IMR-90 (cell line): ENCODE data around the gene NEK6. TPM values are rescaled to one million over a fixed set of nuclear protein-coding genes. Genes with fewer than 3 reads are reported as not detected.
A peak's percentile ranks its signal among the peaks of the same experiment; 100 is the strongest.

ENCODE experiments used
- ATAC-seq: fragments of 200-7000 bp; cut with Tn5 transposase; 2 replicates; pipeline ENCODE4 v1.9.1; 2020; ENCODE audit warnings: low read depth, mild to moderate bottlenecking, moderate library complexity
- BruUV-seq: library from RNA; stranded (reverse); fragments of 400-500 nt; replicated peaks from 2 replicates; lab custom pipeline; 2021; lab: Mats Ljungman, UMichigan
- CTCF ChIA-PET: fragments of 300-600 bp; formaldehyde crosslinking; extraction: SDS; loops from one replicate; lab custom pipeline; 2021; ENCODE audit warnings: antibody characterized with exemption; lab: Yijun Ruan, JAX
- POLR2A ChIA-PET: fragments of 300-600 bp; sonication (Branson Sonifier 250); formaldehyde crosslinking; loops from one replicate; lab custom pipeline; 2022; ENCODE audit warnings: antibody characterized with exemption; ENCODE audit not compliant: unreplicated experiment; lab: Charles Lee
- DNase-seq: peaks from one replicate; pipeline ENCODE4 v3.0.0; 2013
- H2AFZ ChIP-seq: replicated peaks from 2 replicates; pipeline ENCODE3; 2013; ENCODE audit warnings: low read length, mild to moderate bottlenecking; ENCODE audit not compliant: poor library complexity
- H2AK5ac ChIP-seq: 2 replicates; pipeline ENCODE4 v1.6.1; 2013; ENCODE audit warnings: low read depth, low read length, inconsistent platforms
- H2AK9ac ChIP-seq: replicated peaks from 2 replicates; pipeline ENCODE3; 2013; ENCODE audit warnings: mild to moderate bottlenecking, low read depth, low read length, moderate library complexity; ENCODE audit not compliant: poor library complexity
- H2BK120ac ChIP-seq: 2 replicates; pipeline ENCODE4 v1.6.1; 2013; ENCODE audit warnings: low read depth, low read length, inconsistent platforms
- H2BK15ac ChIP-seq: 3 replicates; pipeline ENCODE4 v1.6.1; 2013; ENCODE audit warnings: low read depth, low read length, inconsistent platforms
- H2BK20ac ChIP-seq: 2 replicates; pipeline ENCODE4 v1.6.1; 2013; ENCODE audit warnings: low read depth, mild to moderate bottlenecking, inconsistent platforms, low read length, moderate library complexity
- H2BK5ac ChIP-seq: 2 replicates; pipeline ENCODE4 v1.6.1; 2013; ENCODE audit warnings: mild to moderate bottlenecking, low read depth, low read length, inconsistent platforms; ENCODE audit not compliant: poor library complexity, severe bottlenecking
- H3K14ac ChIP-seq: replicated peaks from 2 replicates; pipeline ENCODE4 v1.6.1; 2013; ENCODE audit warnings: low read depth, low read length, inconsistent platforms
- H3K18ac ChIP-seq: 2 replicates; pipeline ENCODE4 v1.6.1; 2013; ENCODE audit warnings: low read depth, low read length, control low read depth
- H3K23ac ChIP-seq: 2 replicates; pipeline ENCODE4 v1.6.1; 2013; ENCODE audit warnings: low read depth, low read length, inconsistent platforms
- H3K27ac ChIP-seq: 2 replicates; pipeline ENCODE4 v1.5.1; 2013; ENCODE audit warnings: mild to moderate bottlenecking, control low read depth, low read length; ENCODE audit not compliant: insufficient read depth
- H3K27me3 ChIP-seq: 2 replicates; pipeline ENCODE4 v1.6.1; 2013; ENCODE audit warnings: low read length; ENCODE audit not compliant: control insufficient read depth, insufficient read depth
- H3K36me3 ChIP-seq: 2 replicates; pipeline ENCODE4 v1.6.1; 2013; ENCODE audit warnings: low read length, mixed read lengths; ENCODE audit not compliant: control insufficient read depth, insufficient read depth
- H3K4ac ChIP-seq: 2 replicates; pipeline ENCODE4 v1.6.1; 2013; ENCODE audit warnings: low read depth, low read length, inconsistent platforms
- H3K4me1 ChIP-seq: 2 replicates; pipeline ENCODE4 v1.6.1; 2013; ENCODE audit warnings: low read length, mixed read lengths; ENCODE audit not compliant: control insufficient read depth, insufficient read depth
- H3K4me2 ChIP-seq: 2 replicates; pipeline ENCODE4 v1.6.1; 2013; ENCODE audit warnings: low read depth, mild to moderate bottlenecking, control low read depth, low read length, moderate library complexity
- H3K4me3 ChIP-seq: 2 replicates; pipeline ENCODE4 v1.5.1; 2013; ENCODE audit warnings: low read depth, mild to moderate bottlenecking, control low read depth, low read length, moderate library complexity; ENCODE audit not compliant: insufficient read depth
- H3K56ac ChIP-seq: 2 replicates; pipeline ENCODE4 v1.6.1; 2013; ENCODE audit warnings: low read length, inconsistent platforms; ENCODE audit not compliant: insufficient read depth; ENCODE audit errors: extremely low read depth
- H3K79me1 ChIP-seq, 2 experiments: 2 replicates each; pipeline ENCODE4 v1.6.1; 2013; ENCODE audit warnings: low read length in 2 of 2, inconsistent platforms in 1 of 2, low read depth in 1 of 2
- H3K9ac ChIP-seq: 2 replicates; pipeline ENCODE4 v1.6.1; 2013; ENCODE audit warnings: low read depth, low read length, control low read depth
- H3K9me1 ChIP-seq: 2 replicates; pipeline ENCODE4 v1.6.1; 2013; ENCODE audit warnings: low read length, inconsistent platforms; ENCODE audit not compliant: insufficient read depth
- H3K9me3 ChIP-seq: 2 replicates; pipeline ENCODE4 v1.6.1; 2013; ENCODE audit warnings: low read length; ENCODE audit not compliant: control insufficient read depth, insufficient read depth
- H4K20me1 ChIP-seq: 2 replicates; pipeline ENCODE4 v1.6.1; 2013; ENCODE audit warnings: low read length, inconsistent platforms; ENCODE audit not compliant: insufficient read depth
- H4K5ac ChIP-seq: 2 replicates; pipeline ENCODE4 v1.6.1; 2013; ENCODE audit warnings: mild to moderate bottlenecking, low read depth, low read length, control low read depth
- H4K8ac ChIP-seq, 2 experiments: 2 replicates each; pipeline ENCODE4 v1.6.1; 2013; ENCODE audit warnings: low read depth in 2 of 2, low read length in 2 of 2, control low read depth in 1 of 2, inconsistent platforms in 1 of 2
- H4K91ac ChIP-seq: 2 replicates; pipeline ENCODE4 v1.6.1; 2013; ENCODE audit warnings: low read depth, low read length, inconsistent platforms; ENCODE audit not compliant: insufficient read depth
- BHLHE40 ChIP-seq: fragments of 150-350 bp; IDR thresholded peaks from 2 replicates; pipeline ENCODE4 v1.6.1; 2016; ENCODE audit warnings: mild to moderate bottlenecking, low read depth, low read length
- CHD1 ChIP-seq: IDR thresholded peaks from 2 replicates; pipeline ENCODE4 v1.6.1; 2012; ENCODE audit warnings: low read depth, low read length, improper control_type of control experiment
- FOS ChIP-seq: fragments of 150-350 bp; IDR thresholded peaks from 2 replicates; pipeline ENCODE4 v1.6.1; 2016; ENCODE audit warnings: low read depth, low read length
- MAFK ChIP-seq: IDR thresholded peaks from 2 replicates; pipeline ENCODE4 v1.6.1; 2012; ENCODE audit warnings: low read depth, low read length, improper control_type of control experiment
- MAZ ChIP-seq: IDR thresholded peaks from 2 replicates; pipeline ENCODE4 v1.6.1; 2012; ENCODE audit warnings: low read depth, mild to moderate bottlenecking, low read length, improper control_type of control experiment, moderate library complexity, borderline replicate concordance
- NFE2L2 ChIP-seq: fragments of 150-350 bp; IDR thresholded peaks from 2 replicates; pipeline ENCODE4 v1.6.1; 2016; ENCODE audit warnings: low read depth, mild to moderate bottlenecking, low read length
- POLR2A ChIP-seq: IDR thresholded peaks from 2 replicates; pipeline ENCODE4 v1.6.1; 2012; ENCODE audit warnings: mild to moderate bottlenecking, low read depth, low read length
- RAD21 ChIP-seq: IDR thresholded peaks from 2 replicates; pipeline ENCODE4 v1.6.1; 2012; ENCODE audit warnings: low read length, improper control_type of control experiment
- WGBS, 2 experiments: methylation state at CpG; one replicate each; pipeline versions ENCODE4 v1.1.5 to v1.1.7; 2013; ENCODE audit warnings: missing lambda C conversion rate in 2 of 2; ENCODE audit not compliant: insufficient read length in 1 of 2; ENCODE audit errors: extremely low coverage in 2 of 2; 5-methylcytosine and 5-hydroxymethylcytosine counted together
- dilution Hi-C: fragments of 300-500 bp; cut with HindIII; formaldehyde crosslinking; loops from one replicate; pipeline ENCODE4 v1.14.3; 2018; ENCODE audit warnings: low sequenced_read_pairs; ENCODE audit not compliant: unreplicated experiment
- in situ Hi-C: fragments of 300-500 bp; cut with MboI; formaldehyde crosslinking; loops from 3 replicates; pipeline ENCODE4 v1.14.3; 2019; ENCODE audit warnings: low sequenced_read_pairs, inconsistent platforms, mixed read lengths
- intact Hi-C: fragments of 100-400 bp; cut with micrococcal nuclease; formaldehyde crosslinking; loops from 2 replicates; pipeline ENCODE4 v1.10.0; 2022
- polyA plus RNA-seq, 3 experiments: library from polyadenylated mRNA; depleted of rRNA; stranded (reverse); fragments of >200 nt; gene quantifications; 2 replicates each; pipeline ENCODE4 v1.2.3, GENCODE V29; 2012; ENCODE audit warnings: low replicate concordance in 1 of 3
- total RNA-seq: library from RNA; depleted of rRNA; stranded (reverse); fragments of >200 nt; gene quantifications from 2 replicates; pipeline ENCODE4 v1.2.3, GENCODE V29; 2012
- TF ChIP-seq, protein P1 (sequence below): conservative IDR thresholded peaks from 2 replicates; pipeline ENCODE4 v1.5.1; 2012; ENCODE audit warnings: mild to moderate bottlenecking, low read depth, low read length, improper control_type of control experiment

NEK6 gene
- total and polyA plus RNA-seq, 2 of the 4 experiments (the other 2 are of a cell fraction) = 79.9 to 112 TPM

- Histone ChIP-seq H2BK15ac (no peak overlapping the region), H3K14ac (no peak overlapping the region), H3K18ac (no peak overlapping the region), H3K56ac (no peak overlapping the region), H2AK5ac (peak overlapping the region; percentile 49), H3K4me2 (no peak overlapping the region), H3K36me3 (peaks cover 48% of the 10 kb centered on the region), H2BK120ac (no peak overlapping the region), H4K91ac (no peak overlapping the region), H4K8ac (peak overlapping the region in 1 of 2 experiments; percentile 39; a peak in 1 of 4 replicates), H2AFZ (peak overlapping the region; percentile 56), H2AK9ac (no peak overlapping the region), H2BK20ac (no peak overlapping the region), H3K23ac (peak overlapping the region; percentile 72), H2BK5ac (peak overlapping the region; percentile 11), H3K4ac (peak overlapping the region; percentile 4; the same call in 1 of the 2 replicates), H3K27me3 (no peaks in the 10 kb centered on the region), H3K79me1 (peaks cover 16 to 92% of the 10 kb centered on the region in 2 experiments), H4K5ac (no peak overlapping the region), H3K9me1 (peaks cover 67% of the 10 kb centered on the region), H3K4me3 (no peak overlapping the region), H3K9ac (no peak overlapping the region; the same call in 1 of the 2 replicates), H4K20me1 (peaks cover 99% of the 10 kb centered on the region), H3K27ac (peak overlapping the region; percentile 20; the same call in 1 of the 2 replicates), H3K9me3 (no peaks in the 10 kb centered on the region), H3K4me1 (peaks cover 60% of the 10 kb centered on the region)
- ChIA-PET POLR2A (no interaction called here), CTCF (no interaction called here)
- 61% methylated on average over 13 of the region's 21 CpGs; no CpG with 5 or more reads in 1 of the 2 experiments for WGBS, 2 experiments
- in situ Hi-C loops (no loop called here), dilution Hi-C loops (no loop called here), intact Hi-C loops (no loop called here)
- TF ChIP-seq POLR2A = no peak
- no peak for TF ChIP-seq MAFK
- no peak for TF ChIP-seq MAZ
- TF ChIP-seq FOS = no peak
- TF ChIP-seq, protein P1, sequence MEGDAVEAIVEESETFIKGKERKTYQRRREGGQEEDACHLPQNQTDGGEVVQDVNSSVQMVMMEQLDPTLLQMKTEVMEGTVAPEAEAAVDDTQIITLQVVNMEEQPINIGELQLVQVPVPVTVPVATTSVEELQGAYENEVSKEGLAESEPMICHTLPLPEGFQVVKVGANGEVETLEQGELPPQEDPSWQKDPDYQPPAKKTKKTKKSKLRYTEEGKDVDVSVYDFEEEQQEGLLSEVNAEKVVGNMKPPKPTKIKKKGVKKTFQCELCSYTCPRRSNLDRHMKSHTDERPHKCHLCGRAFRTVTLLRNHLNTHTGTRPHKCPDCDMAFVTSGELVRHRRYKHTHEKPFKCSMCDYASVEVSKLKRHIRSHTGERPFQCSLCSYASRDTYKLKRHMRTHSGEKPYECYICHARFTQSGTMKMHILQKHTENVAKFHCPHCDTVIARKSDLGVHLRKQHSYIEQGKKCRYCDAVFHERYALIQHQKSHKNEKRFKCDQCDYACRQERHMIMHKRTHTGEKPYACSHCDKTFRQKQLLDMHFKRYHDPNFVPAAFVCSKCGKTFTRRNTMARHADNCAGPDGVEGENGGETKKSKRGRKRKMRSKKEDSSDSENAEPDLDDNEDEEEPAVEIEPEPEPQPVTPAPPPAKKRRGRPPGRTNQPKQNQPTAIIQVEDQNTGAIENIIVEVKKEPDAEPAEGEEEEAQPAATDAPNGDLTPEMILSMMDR = no peak
- no peak for TF ChIP-seq NFE2L2
- no peak for TF ChIP-seq BHLHE40
- no peak for TF ChIP-seq RAD21
- no peak for TF ChIP-seq CHD1
- DNase-seq (no peak), ATAC-seq (no peak)
- no TSS peak for BruUV-seq
Measured at GRCh38 chr9:124273427-124274160, 15.8 kb downstream of the NEK6 start.
